H9 (cell line): ENCODE results near the gene BNC1. TPM values are rescaled to one million over a fixed set of nuclear protein-coding genes. Genes with fewer than 3 reads are reported as not detected.

Source experiments
- DNase-seq: peaks from one replicate; pipeline ENCODE4 v3.0.0-alpha.2; 2017
- H2AFZ ChIP-seq: one replicate; pipeline ENCODE4 v1.6.1; 2013; ENCODE audit warnings: mild to moderate bottlenecking, low read length, control low read depth, moderate library complexity
- H2AK5ac ChIP-seq: 2 replicates; pipeline ENCODE4 v1.6.1; 2013; ENCODE audit warnings: low read length, control low read depth, mixed read lengths; ENCODE audit not compliant: insufficient read length
- H2BK120ac ChIP-seq: one replicate; pipeline ENCODE4 v1.6.1; 2013; ENCODE audit warnings: low read depth, mild to moderate bottlenecking, low read length, control low read depth, inconsistent platforms; ENCODE audit not compliant: poor library complexity, severe bottlenecking
- H2BK12ac ChIP-seq: 2 replicates; pipeline ENCODE4 v1.6.1; 2013; ENCODE audit warnings: low read length, control low read depth, mixed read lengths, low read depth; ENCODE audit not compliant: insufficient read length
- H2BK15ac ChIP-seq: 2 replicates; pipeline ENCODE4 v1.6.1; 2013; ENCODE audit warnings: low read depth, low read length, control low read depth
- H2BK20ac ChIP-seq: one replicate; pipeline ENCODE4 v1.6.1; 2013; ENCODE audit warnings: low read depth, mild to moderate bottlenecking, low read length, control low read depth, inconsistent platforms; ENCODE audit not compliant: poor library complexity, severe bottlenecking
- H2BK5ac ChIP-seq: 2 replicates; pipeline ENCODE4 v1.6.1; 2013; ENCODE audit warnings: low read length, control low read depth, mixed read lengths; ENCODE audit not compliant: insufficient read length
- H3K14ac ChIP-seq: 2 replicates; pipeline ENCODE4 v1.6.1; 2013; ENCODE audit warnings: low read length, control low read depth; ENCODE audit not compliant: insufficient read depth
- H3K18ac ChIP-seq: 2 replicates; pipeline ENCODE4 v1.6.1; 2013; ENCODE audit warnings: low read depth, mild to moderate bottlenecking, mixed read lengths, low read length, control low read depth; ENCODE audit not compliant: insufficient read length
- H3K23ac ChIP-seq: 2 replicates; pipeline ENCODE4 v1.6.1; 2013; ENCODE audit warnings: low read length, control low read depth, mixed read lengths, low read depth; ENCODE audit not compliant: insufficient read length
- H3K23me2 ChIP-seq: 2 replicates; pipeline ENCODE4 v1.6.1; 2013; ENCODE audit warnings: low read depth, mild to moderate bottlenecking, mixed read lengths, low read length, control low read depth; ENCODE audit not compliant: insufficient read length, poor library complexity, severe bottlenecking
- H3K27ac ChIP-seq: 2 replicates; pipeline ENCODE4 v1.5.1; 2013; ENCODE audit warnings: low read length, control low read depth, mixed read lengths, low read depth; ENCODE audit not compliant: insufficient read length
- H3K27me3 ChIP-seq: 2 replicates; pipeline ENCODE4 v1.6.1; 2013; ENCODE audit warnings: low read length, control low read depth, inconsistent platforms; ENCODE audit not compliant: insufficient read depth
- H3K4ac ChIP-seq: 2 replicates; pipeline ENCODE4 v1.6.1; 2013; ENCODE audit warnings: low read depth, mild to moderate bottlenecking, control low read depth, inconsistent platforms, low read length, moderate library complexity
- H3K4me1 ChIP-seq: 2 replicates; pipeline ENCODE4 v1.6.1; 2013; ENCODE audit warnings: low read length, control low read depth, inconsistent platforms; ENCODE audit not compliant: insufficient read depth
- H3K4me2 ChIP-seq: 2 replicates; pipeline ENCODE4 v1.6.1; 2013; ENCODE audit warnings: low read length, control low read depth, mixed read lengths; ENCODE audit not compliant: insufficient read length, insufficient read depth
- H3K56ac ChIP-seq: 2 replicates; pipeline ENCODE4 v1.6.1; 2013; ENCODE audit warnings: low read depth, mild to moderate bottlenecking, mixed read lengths, low read length, control low read depth; ENCODE audit not compliant: insufficient read length
- H3K79me1 ChIP-seq: 2 replicates; pipeline ENCODE4 v1.6.1; 2013; ENCODE audit warnings: low read depth, mild to moderate bottlenecking, moderate library complexity, low read length, control low read depth, inconsistent platforms; ENCODE audit not compliant: insufficient read depth, poor library complexity, severe bottlenecking
- H3K79me2 ChIP-seq: 2 replicates; pipeline ENCODE4 v1.6.1; 2013; ENCODE audit warnings: low read length, control low read depth, inconsistent platforms; ENCODE audit not compliant: insufficient read depth
- H3K9ac ChIP-seq: 2 replicates; pipeline ENCODE4 v1.6.1; 2013; ENCODE audit warnings: low read length, control low read depth, mixed read lengths; ENCODE audit not compliant: insufficient read length; ENCODE audit errors: extremely low read depth
- H3K9me3 ChIP-seq: one replicate; pipeline ENCODE4 v1.6.1; 2013; ENCODE audit warnings: low read depth, low read length, inconsistent platforms; ENCODE audit not compliant: control insufficient read depth
- H3T11ph ChIP-seq: one replicate; pipeline ENCODE4 v1.6.1; 2013; ENCODE audit warnings: mild to moderate bottlenecking, low read length, control low read depth, inconsistent platforms
- H4K20me1 ChIP-seq: one replicate; pipeline ENCODE4 v1.6.1; 2013; ENCODE audit not compliant: control insufficient read depth, insufficient read length, insufficient read depth
- H4K5ac ChIP-seq: 2 replicates; pipeline ENCODE4 v1.6.1; 2013; ENCODE audit warnings: low read depth, mild to moderate bottlenecking, mixed read lengths, low read length, control low read depth; ENCODE audit not compliant: insufficient read length
- H4K8ac ChIP-seq: replicated peaks from 2 replicates; pipeline ENCODE4 v1.6.1; 2013; ENCODE audit warnings: low read length, control low read depth, mixed read lengths, low read depth; ENCODE audit not compliant: insufficient read length
- H4K91ac ChIP-seq: 2 replicates; pipeline ENCODE4 v1.6.1; 2013; ENCODE audit warnings: low read depth, mild to moderate bottlenecking, moderate library complexity, mixed read lengths, low read length, control low read depth; ENCODE audit not compliant: insufficient read length
- H3K27ac Mint-ChIP-seq, 3 experiments: 2 replicates in 2 of 3; 3 replicates in 1 of 3; pipeline ENCODE4 v1.8.0; 2020 to 2021; ENCODE audit warnings: mixed read lengths in 3 of 3, mild to moderate bottlenecking in 1 of 3, moderate library complexity in 1 of 3
- H3K27me3 Mint-ChIP-seq: 2 replicates; pipeline ENCODE4 v1.8.0; 2021; ENCODE audit warnings: low read depth, mild to moderate bottlenecking, moderate library complexity, mixed read lengths
- H3K36me3 Mint-ChIP-seq, 3 experiments: 2 replicates in 2 of 3; 3 replicates in 1 of 3; pipeline ENCODE4 v1.8.0; 2020 to 2021; ENCODE audit warnings: low read depth in 3 of 3, mixed read lengths in 3 of 3; ENCODE audit not compliant: insufficient read depth in 1 of 3
- H3K4me1 Mint-ChIP-seq, 2 experiments: 2 replicates each; pipeline ENCODE4 v1.8.0; 2020; ENCODE audit warnings: mixed read lengths in 2 of 2
- H3K4me3 Mint-ChIP-seq, 2 experiments: 2 replicates in 1 of 2; 3 replicates in 1 of 2; pipeline ENCODE4 v1.8.0; 2020 to 2021; ENCODE audit warnings: mild to moderate bottlenecking in 2 of 2, mixed read lengths in 2 of 2, moderate library complexity in 1 of 2
- H3K9me3 Mint-ChIP-seq, 2 experiments: 2 replicates in 1 of 2; 3 replicates in 1 of 2; pipeline ENCODE4 v1.8.0; 2020; ENCODE audit warnings: mild to moderate bottlenecking in 2 of 2, mixed read lengths in 2 of 2, moderate library complexity in 1 of 2
- WGBS: extraction: QIAGEN DNeasy Blood & Tissue Kit; methylation state at CpG from one replicate; pipeline ENCODE4 v1.1.7; 2013; ENCODE audit warnings: missing lambda C conversion rate, low lambda C conversion rate, mixed read lengths; ENCODE audit not compliant: insufficient read length; ENCODE audit errors: extremely low coverage; 5-methylcytosine and 5-hydroxymethylcytosine counted together
- total RNA-seq: library from RNA; stranded (reverse); gene quantifications from 2 replicates; pipeline ENCODE4 v1.2.1, GENCODE V29; 2021
- TF ChIP-seq, protein P1 (sequence below): fragments of 200-600 bp; sonication (generic); conservative IDR thresholded peaks from 3 replicates; pipeline ENCODE4 v1.8.0; 2021; ENCODE audit warnings: antibody characterized with exemption, mild to moderate bottlenecking

BNC1 gene
- total RNA-seq, 1 experiment from 2014 or later, result not detected

- H2BK120ac ChIP-seq, result no peak overlapping the region
These were observed 7.8 kb downstream of the BNC1 start for GRCh38 chr15:83276661-83277060.

More at GRCh38 chr15:83276661-83277060, 7.8 kb downstream of the BNC1 start:
- no peak overlapping the region for H3K4ac ChIP-seq
- no peak overlapping the region for H2BK15ac ChIP-seq
- H3K27me3 ChIP-seq, result no peaks in the 10 kb centered on the region
- H2AK5ac ChIP-seq, result no peak overlapping the region
- H4K91ac ChIP-seq, result no peak overlapping the region
- H3K36me3 Mint-ChIP-seq, result no peaks in the 10 kb centered on the region
- TF ChIP-seq, protein P1, sequence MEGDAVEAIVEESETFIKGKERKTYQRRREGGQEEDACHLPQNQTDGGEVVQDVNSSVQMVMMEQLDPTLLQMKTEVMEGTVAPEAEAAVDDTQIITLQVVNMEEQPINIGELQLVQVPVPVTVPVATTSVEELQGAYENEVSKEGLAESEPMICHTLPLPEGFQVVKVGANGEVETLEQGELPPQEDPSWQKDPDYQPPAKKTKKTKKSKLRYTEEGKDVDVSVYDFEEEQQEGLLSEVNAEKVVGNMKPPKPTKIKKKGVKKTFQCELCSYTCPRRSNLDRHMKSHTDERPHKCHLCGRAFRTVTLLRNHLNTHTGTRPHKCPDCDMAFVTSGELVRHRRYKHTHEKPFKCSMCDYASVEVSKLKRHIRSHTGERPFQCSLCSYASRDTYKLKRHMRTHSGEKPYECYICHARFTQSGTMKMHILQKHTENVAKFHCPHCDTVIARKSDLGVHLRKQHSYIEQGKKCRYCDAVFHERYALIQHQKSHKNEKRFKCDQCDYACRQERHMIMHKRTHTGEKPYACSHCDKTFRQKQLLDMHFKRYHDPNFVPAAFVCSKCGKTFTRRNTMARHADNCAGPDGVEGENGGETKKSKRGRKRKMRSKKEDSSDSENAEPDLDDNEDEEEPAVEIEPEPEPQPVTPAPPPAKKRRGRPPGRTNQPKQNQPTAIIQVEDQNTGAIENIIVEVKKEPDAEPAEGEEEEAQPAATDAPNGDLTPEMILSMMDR, result no peak
- DNase-seq, result no peak
- H3K27ac Mint-ChIP-seq, result no peak overlapping the region
- no peaks in the 10 kb centered on the region for H3K9me3 ChIP-seq
- no peaks in the 10 kb centered on the region for H3K79me1 ChIP-seq
- H3K23ac ChIP-seq, result no peak overlapping the region
- H3K4me2 ChIP-seq, result no peak overlapping the region
- H3K14ac ChIP-seq, result no peak overlapping the region
- H2BK12ac ChIP-seq, result no peak overlapping the region
- no peaks in the 10 kb centered on the region for H3K4me1 ChIP-seq
- H2BK5ac ChIP-seq, result no peak overlapping the region
- no peak overlapping the region for H3K56ac ChIP-seq
- H2BK20ac ChIP-seq, result no peak overlapping the region
- no peaks in the 10 kb centered on the region for H4K20me1 ChIP-seq
- no peak overlapping the region for H3K27ac ChIP-seq
- H3K18ac ChIP-seq, result no peak overlapping the region
- no peak overlapping the region for H3T11ph ChIP-seq
- H2AFZ ChIP-seq, result no peak overlapping the region
- no CpG with 5 or more reads among the region's 5 CpGs for WGBS
- H3K4me3 Mint-ChIP-seq, result no peak overlapping the region
- no peak overlapping the region for H3K9ac ChIP-seq
- peaks cover 33% of the 10 kb centered on the region for H3K27me3 Mint-ChIP-seq
- H4K5ac ChIP-seq, result no peak overlapping the region
- H4K8ac ChIP-seq, result no peak overlapping the region
- no peaks in the 10 kb centered on the region for H3K79me2 ChIP-seq
- no peaks in the 10 kb centered on the region for H3K23me2 ChIP-seq
- H3K9me3 Mint-ChIP-seq, result no peaks in the 10 kb centered on the region
- no peaks in the 10 kb centered on the region for H3K4me1 Mint-ChIP-seq
